ENCODE measurements around the gene DCBLD2. TPM values are rescaled to one million over a fixed set of nuclear protein-coding genes. Genes with fewer than 3 reads are reported as not detected.

The DCBLD2 gene
- total and polyA plus RNA-seq, 12 donors, result 9.1 to 68.2 (median 40.9) TPM

GRCh38 chr3:98892263-98892662 is 9.2 kb downstream of the DCBLD2 start:
- Histone ChIP-seq H3K4me1 (replicated peaks in 1 of 2) (peaks cover 4 to 22% of the 10 kb centered on the region in 2 donors), H3K27ac (no peak overlapping the region), H3K36me3 (replicated peaks in 1 of 2) (no peaks in the 10 kb centered on the region), H3K9me3 (replicated peaks in 1 of 3) (no peaks in the 10 kb centered on the region), H3K27me3 (no peaks in the 10 kb centered on the region), H3K4me3 (no peak overlapping the region)
- intact Hi-C loops (cut with DNase I), result no loop called here
- WGBS, 4 donors, result 85 to 93% (median 92%) methylated on average over 3 of the region's 3 CpGs
- no peak for DNase-seq
- no peak for TF ChIP-seq POLR2A (IDR thresholded peaks at IDR 0.05)
- TF ChIP-seq CTCF (IDR thresholded peaks at IDR 0.05), result no peak

DNA sequence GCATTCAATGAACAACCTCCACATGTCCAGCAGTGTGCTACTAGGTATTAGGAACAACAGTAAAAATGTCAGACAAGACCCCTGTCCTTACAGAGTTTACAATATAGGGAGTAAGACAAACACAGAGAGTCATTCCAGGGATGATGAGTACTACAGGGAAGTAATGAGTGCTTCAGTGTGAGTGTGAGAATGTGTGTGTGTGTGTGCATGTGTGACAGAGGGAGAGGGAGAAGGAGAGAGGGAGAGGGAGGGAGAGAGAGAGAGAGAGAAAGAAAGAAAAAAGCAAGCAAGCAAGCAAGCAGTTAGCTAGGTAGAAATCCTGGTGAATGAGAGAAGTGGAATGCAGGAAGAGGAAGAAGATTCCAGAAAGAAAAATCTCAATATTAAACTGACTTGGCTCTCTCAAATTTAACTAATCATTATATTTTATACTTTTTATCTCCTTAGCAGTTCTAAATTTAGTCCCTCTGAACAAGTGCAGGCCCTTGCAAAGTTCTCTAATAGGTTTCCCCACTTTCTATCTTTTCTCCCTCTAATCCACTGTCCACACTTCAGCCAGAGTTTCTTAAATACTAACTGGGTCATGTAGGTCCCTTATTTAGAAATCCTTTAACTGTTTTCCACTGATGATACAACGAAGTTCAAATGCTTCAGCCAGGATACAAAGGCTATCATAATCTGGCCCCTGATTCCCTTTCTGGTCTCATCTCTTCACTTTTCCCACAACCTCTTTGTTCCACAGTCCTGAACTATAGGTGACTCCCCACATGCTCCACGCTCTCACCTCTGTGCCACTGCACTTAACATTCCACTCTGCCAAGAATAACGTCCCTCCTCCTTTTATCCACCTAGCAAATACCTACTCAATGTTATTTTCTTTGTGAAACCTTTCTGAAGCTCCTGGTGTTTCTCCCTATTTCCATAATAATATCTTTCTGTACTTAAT is 10.3 kb downstream of the DCBLD2 start:
- DNase-seq, result no peak
- Histone ChIP-seq H3K9me3 (replicated peaks in 1 of 3) (no peaks in the 10 kb centered on the region), H3K4me1 (replicated peaks in 1 of 2) (peaks cover 12 to 30% of the 10 kb centered on the region in 2 donors), H3K36me3 (replicated peaks in 1 of 2) (no peaks in the 10 kb centered on the region), H3K4me3 (no peak overlapping the region), H3K27me3 (no peaks in the 10 kb centered on the region), H3K27ac (no peak overlapping the region)
- 52 to 59% (median 57%) methylated on average over 3 of the region's 3 CpGs for WGBS, 4 donors
- intact Hi-C loops (cut with DNase I), result no loop called here
- no peak for TF ChIP-seq CTCF (IDR thresholded peaks at IDR 0.05)
- TF ChIP-seq POLR2A (IDR thresholded peaks at IDR 0.05), result no peak

DNA sequence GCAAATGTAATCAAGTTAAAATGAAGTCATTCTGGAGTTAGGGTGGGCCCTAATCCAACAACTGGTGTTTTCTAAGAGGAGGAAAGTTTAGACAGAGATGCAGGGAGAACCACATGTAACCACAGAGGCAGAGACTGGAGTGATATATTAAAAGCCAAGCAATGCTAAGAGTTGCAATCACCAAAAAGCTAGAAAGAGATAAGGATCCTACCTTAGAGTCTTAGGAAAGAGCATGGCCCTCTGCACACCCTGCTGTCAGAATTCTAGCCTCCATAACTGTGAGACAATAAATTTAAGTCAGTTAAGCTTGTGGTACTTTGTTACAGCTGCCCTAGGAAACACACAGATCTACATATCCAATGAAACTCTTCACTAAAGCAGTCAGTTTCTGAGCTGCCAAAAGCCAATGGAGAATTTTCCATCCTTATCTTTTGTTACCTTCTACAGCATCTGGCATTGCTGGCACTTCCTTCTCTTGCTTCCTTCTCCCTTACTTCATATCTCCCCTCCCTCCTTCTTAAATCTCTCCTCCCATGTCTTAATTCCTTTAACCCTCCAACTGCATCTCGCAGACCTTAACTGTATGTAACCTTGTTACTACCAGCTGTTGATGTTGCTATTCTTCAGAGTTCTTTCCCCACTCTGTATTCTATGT is 11.2 kb downstream of the DCBLD2 start:
- no peak for DNase-seq
- WGBS, 4 donors, result 90 to 98% (median 95%) methylated on average over 1 of the region's 1 CpG
- peaks cover 21 to 39% of the 10 kb centered on the region in 2 donors for H3K4me1 ChIP-seq (replicated peaks in 1 of 2)
- no peak overlapping the region for H3K27ac ChIP-seq
- TF ChIP-seq CTCF (IDR thresholded peaks at IDR 0.05), result no peak
- no peak for TF ChIP-seq POLR2A (IDR thresholded peaks at IDR 0.05)
- no peaks in the 10 kb centered on the region for H3K27me3 ChIP-seq
- H3K9me3 ChIP-seq (replicated peaks in 1 of 3), result no peaks in the 10 kb centered on the region
- intact Hi-C loops (cut with DNase I), result no loop called here
- H3K36me3 ChIP-seq (replicated peaks in 1 of 2), result no peaks in the 10 kb centered on the region
- no peak overlapping the region for H3K4me3 ChIP-seq

DNA sequence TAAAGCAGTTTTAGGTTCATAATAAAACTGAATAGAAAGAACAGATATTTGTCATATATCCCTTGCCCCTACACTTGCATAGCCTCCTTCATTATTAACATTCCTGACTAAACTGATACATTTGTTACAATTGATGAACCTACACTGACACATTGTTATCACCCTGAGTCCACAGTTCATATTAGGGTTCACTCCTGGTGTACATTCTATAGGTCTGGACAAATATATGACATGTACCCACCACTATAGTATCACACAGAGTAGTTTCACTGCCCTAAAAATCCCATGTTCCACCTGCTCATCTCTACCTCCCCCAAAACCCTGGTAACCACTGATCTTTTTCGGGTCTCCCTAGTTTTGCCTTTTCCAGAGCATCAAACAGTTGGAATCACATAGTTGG is 13.8 kb downstream of the DCBLD2 start:
- Histone ChIP-seq H3K9me3 (replicated peaks in 1 of 3) (no peaks in the 10 kb centered on the region), H3K27me3 (no peaks in the 10 kb centered on the region), H3K27ac (peak overlapping the region in 2 of 5 donors; percentile 7 to 26), H3K4me3 (no peak overlapping the region), H3K4me1 (replicated peaks in 1 of 2) (peaks cover 27 to 48% of the 10 kb centered on the region in 2 donors), H3K36me3 (replicated peaks in 1 of 2) (no peaks in the 10 kb centered on the region)
- no peak for DNase-seq
- TF ChIP-seq CTCF (IDR thresholded peaks at IDR 0.05) (no peak), POLR2A (IDR thresholded peaks at IDR 0.05) (no peak)
- WGBS, 4 donors, result 95 to 100% (median 96%) methylated on average over 1 of the region's 1 CpG
- intact Hi-C loops (cut with DNase I), result loop anchor here in 1 of 2 donors (10.0 kb wide), 1 partner anchor 63 kb away; no protein-coding TSS in a partner anchor
